GM19351 (cell line): Measurements from ENCODE around the gene ARID1B.
A peak's percentile ranks its signal among the peaks of the same experiment; 100 is the strongest.
"Not testable (repeated sequence)": the region's sequence is repeated elsewhere in the genome, so short reads cannot be mapped to it uniquely, and the experiment has no call there.

Source experiments
- ATAC-seq: cut with Tn5 transposase; IDR thresholded peaks from one replicate; pipeline ENCODE4 v1.9.1; 2021; ENCODE audit warnings: mild to moderate bottlenecking, moderate library complexity; ENCODE audit not compliant: unreplicated experiment

ARID1B gene

DNA sequence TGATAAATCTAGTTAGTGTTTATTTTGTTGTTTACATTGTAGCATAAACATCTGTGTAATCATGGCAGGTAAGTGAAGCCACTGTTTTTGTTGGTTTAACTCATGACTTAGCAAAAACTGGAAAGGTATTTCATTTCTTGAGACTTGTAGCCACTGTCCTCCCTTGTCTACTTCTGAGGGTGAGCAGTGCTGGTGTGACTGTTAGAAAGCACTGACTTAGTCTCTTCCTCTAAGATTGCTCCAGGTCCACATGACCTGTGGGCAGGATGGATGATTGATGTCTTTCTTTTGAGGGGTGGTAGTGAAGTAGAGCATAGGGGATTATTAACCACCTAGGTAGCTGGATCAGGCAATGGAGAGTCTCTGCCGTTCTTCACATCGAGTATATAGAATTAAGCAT is 203.8 kb downstream of the ARID1B start:
- ATAC-seq, result no peak

- ATAC-seq, result no peak
These were observed 205.0 kb downstream of the ARID1B start for GRCh38 chr6:156982168-156982567.

- not testable (repeated sequence) for ATAC-seq
These were observed 205.7 kb downstream of the ARID1B start for GRCh38 chr6:156982864-156983263.

DNA sequence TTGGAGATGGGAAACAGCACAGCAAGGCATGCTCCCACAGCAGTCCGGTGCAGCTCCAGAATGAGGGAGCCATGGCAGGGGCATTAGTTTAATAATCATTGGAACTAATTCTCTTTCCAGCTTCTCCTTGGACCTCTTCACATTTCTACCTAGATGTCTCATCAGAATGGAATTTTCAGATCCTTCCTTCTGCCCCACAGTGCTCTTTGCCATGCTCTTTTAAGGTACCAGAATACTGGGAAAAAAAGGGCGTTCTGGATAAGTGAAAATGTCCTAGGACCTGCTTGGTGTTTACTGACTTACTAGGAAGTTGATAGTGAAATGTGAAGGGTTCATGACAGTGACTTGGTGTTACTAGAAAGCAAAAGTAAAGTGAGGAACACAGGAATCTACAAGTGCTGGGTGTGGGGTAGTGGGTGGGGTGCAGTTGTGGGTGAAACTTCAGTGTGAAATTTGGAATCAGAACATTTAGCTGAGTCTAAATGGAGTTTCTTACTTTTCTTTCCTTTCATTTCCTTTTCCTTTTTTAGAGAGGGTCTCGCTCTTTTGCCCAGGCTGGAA is 207.1 kb downstream of the ARID1B start:
- peak; percentile 43 for ATAC-seq

DNA sequence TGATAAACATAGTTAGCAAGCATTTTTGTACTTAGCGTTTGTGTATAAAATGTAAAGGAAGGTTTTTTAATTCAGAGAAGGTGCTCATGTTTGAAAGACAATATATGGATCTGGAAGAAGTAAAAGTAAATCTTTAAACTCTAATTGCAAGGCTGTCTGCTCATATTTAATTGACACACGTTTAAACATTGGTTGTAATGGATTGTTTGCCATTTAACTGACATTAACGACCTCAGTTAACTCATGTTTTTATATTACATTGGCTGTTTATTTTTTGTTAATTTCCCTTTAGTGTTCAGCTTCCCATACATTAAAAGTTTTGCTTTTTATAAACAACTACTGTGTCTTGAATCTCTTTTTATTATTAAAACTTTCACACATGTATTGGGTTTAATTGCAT is 208.1 kb downstream of the ARID1B start:
- no peak for ATAC-seq

DNA sequence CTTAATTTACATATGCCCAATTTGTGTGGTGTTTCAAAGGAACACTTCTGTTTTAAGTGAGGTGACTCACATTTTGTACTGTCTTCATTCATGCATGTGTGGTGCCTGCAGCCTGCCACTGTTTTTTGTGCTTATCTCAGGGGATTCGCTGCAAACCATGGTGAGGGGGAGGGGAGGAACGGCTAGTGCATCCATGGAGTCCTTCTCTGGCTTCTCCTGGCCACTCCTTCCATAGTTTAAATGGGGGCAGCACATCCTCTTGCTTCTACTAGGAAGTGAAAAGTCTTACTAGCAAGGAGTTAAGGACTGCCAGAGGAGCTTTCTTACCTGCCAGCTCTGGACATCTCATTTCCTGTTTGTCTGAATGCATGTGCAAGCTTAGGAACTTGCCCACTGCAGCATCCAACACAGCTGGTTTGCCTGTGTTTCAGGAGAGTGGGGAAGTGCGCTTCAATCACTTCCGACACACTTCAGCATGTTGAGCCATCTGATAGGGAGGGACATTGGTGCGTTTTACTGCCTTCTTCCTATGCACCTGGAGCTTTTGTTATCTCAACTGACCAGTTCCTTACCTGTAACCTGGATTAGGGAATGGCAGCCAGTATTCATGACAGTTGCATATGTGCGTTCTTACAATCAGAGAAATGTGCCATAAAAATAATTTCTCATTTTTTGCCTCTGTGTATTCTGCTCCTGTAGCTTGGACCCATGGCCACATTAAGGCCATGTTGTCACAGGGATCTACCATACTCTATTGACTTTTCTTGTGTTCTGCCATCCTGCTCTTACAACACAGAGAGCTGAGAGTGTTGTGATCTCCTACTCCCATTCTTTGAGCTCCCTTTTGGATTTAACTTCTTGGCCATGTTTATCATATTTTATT is 211.3 kb downstream of the ARID1B start:
- ATAC-seq, result peak; percentile 76

- no peak for ATAC-seq
These were observed 212.1 kb downstream of the ARID1B start for GRCh38 chr6:156989159-156989806.

- ATAC-seq, result no peak
These were observed 215.0 kb downstream of the ARID1B start for GRCh38 chr6:156992020-156992804.

DNA sequence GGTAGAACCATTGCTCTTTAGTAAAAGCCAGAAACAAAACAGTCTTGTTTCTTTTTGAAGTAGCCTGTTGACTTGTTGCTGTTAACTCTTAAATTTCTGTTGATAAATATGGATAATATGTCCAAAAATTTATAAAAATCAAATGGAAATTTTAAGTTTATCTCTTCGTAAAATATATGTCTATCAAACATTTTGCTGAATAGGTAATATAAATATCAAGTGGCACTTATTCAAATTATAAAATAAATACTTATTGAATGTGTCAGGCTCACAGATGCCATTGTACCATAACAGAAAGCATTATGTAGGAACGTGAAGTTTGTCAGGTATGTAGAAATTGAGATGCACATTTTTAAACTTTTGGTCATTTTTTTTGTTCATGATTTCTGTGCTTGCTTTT is 216.5 kb downstream of the ARID1B start:
- ATAC-seq, result no peak

GRCh38 chr6:156994215-156995076 is 217.3 kb downstream of the ARID1B start:
- ATAC-seq, result no peak

DNA sequence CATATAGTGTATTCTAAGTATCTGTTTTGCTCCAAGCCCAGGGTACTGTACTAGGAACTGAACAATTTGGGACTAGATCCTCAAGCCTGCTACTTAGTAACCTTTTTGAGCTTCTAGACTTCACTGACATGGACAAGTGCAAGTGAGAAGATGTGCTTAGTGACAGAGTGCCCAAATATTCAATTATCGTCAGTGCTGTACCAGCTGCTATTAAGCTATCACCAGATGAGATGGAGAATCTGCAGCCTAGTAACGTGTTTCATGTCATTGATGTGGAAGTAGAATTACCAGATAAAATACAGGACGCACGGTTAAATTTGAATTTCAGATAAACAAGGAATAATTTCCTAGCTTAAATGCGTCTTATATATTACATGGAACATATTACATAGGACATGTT is 218.3 kb downstream of the ARID1B start:
- no peak for ATAC-seq

DNA sequence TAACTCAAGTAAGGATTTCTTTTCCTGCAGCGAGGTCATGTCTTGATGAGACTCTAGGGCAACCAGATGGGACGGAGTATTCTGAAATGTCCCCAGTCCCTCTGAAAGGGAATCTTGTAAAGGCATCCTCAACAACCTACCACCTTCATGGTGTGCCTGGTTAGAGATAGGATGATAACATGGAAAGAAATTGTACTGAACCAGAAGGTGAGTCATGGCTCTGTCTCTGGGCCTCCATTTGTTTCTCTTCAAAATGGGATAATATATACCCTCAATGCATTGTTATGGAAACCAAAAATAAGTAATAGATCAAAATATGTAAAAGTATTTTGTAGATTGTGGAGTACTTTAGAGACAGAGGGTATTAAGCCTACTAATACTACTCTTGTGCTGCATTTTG is 219.1 kb downstream of the ARID1B start:
- ATAC-seq, result no peak

DNA sequence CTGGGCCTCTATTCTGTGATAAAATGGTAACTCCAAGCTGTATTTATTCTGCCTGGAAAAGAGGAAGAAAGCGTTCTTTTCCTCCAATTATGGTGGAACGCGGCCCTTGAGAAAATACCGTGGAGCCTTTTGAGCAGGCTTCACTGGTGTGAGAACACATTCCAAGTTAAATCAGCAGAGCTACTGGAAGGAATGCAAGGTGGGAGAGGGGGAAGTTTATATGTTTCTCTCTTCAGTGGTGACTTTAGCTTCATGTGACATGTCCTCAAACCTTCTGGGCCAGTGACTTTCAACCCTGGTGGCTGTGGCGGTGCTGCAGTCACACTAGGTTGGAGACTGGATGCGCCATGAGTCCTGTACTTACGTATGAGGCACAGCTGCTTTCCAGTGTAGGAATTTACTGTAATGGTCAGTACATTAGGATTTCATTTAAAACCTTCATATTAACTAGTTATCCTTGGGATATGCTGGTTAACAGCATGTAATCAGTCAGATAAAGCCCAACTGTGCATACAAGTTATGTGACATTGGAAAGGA is 221.7 kb downstream of the ARID1B start:
- no peak for ATAC-seq

- ATAC-seq, result no peak
These were observed 222.6 kb downstream of the ARID1B start for GRCh38 chr6:156999762-157000161.

- ATAC-seq, result no peak
These were observed 224.5 kb downstream of the ARID1B start for GRCh38 chr6:157001716-157002115.

- no peak for ATAC-seq
These were observed 225.6 kb downstream of the ARID1B start for GRCh38 chr6:157002774-157003173.

- no peak for ATAC-seq
These were observed 228.8 kb downstream of the ARID1B start for GRCh38 chr6:157005940-157006339.

GRCh38 chr6:157008568-157008967 is 231.4 kb downstream of the ARID1B start:
- no peak for ATAC-seq

GRCh38 chr6:157012355-157012754 is 235.2 kb downstream of the ARID1B start:
- ATAC-seq, result no peak
